A673 (cell line): Measurements from ENCODE around the gene CCT6A. TPM values are rescaled to one million over a fixed set of nuclear protein-coding genes. Genes with fewer than 3 reads are reported as not detected.
"Not testable (repeated sequence)": the region's sequence is repeated elsewhere in the genome, so short reads cannot be mapped to it uniquely, and the experiment has no call there.

Source experiments
- BruUV-seq: library from RNA; stranded (reverse); fragments of 400-500 nt; replicated peaks from 2 replicates; lab custom pipeline; 2021; lab: Mats Ljungman, UMichigan
- CTCF ChIA-PET: fragments of 300-600 bp; sonication (Branson Sonifier 250); formaldehyde crosslinking; loops from one replicate; lab custom pipeline; 2022; ENCODE audit warnings: antibody characterized with exemption; lab: Charles Lee
- POLR2A ChIA-PET: fragments of 300-600 bp; sonication (Branson Sonifier 250); formaldehyde crosslinking; loops from one replicate; lab custom pipeline; 2022; ENCODE audit warnings: antibody characterized with exemption; ENCODE audit not compliant: low non-redundant PET; lab: Charles Lee
- DNase-seq: peaks from one replicate; pipeline ENCODE4 v3.0.0-alpha.2; 2015; ENCODE audit warnings: low spot score
- H3K27ac ChIP-seq: fragments of 200-600 bp; sonication (generic); 2 replicates; pipeline ENCODE4 v1.5.1; 2016; ENCODE audit warnings: mixed run types, low read depth, mild to moderate bottlenecking, mixed read lengths, antibody characterized with exemption, low read length; ENCODE audit not compliant: poor library complexity, severe bottlenecking
- H3K27me3 ChIP-seq: fragments of 200-600 bp; sonication (generic); replicated peaks from 2 replicates; pipeline ENCODE4 v1.6.1; 2017; ENCODE audit warnings: mixed run types, low read depth, mild to moderate bottlenecking, mixed read lengths, antibody characterized with exemption, low read length; ENCODE audit not compliant: insufficient read depth, poor library complexity
- H3K36me3 ChIP-seq: fragments of 200-600 bp; sonication (generic); 2 replicates; pipeline ENCODE4 v1.6.1; 2016; ENCODE audit warnings: mixed run types, mild to moderate bottlenecking, mixed read lengths, antibody characterized with exemption, low read length; ENCODE audit not compliant: insufficient read depth, poor library complexity, severe bottlenecking
- H3K4me1 ChIP-seq: fragments of 200-600 bp; sonication (generic); 2 replicates; pipeline ENCODE4 v1.6.1; 2017; ENCODE audit warnings: mixed run types, mild to moderate bottlenecking, mixed read lengths, antibody characterized with exemption, low read length; ENCODE audit not compliant: insufficient read depth, poor library complexity, severe bottlenecking
- H3K4me3 ChIP-seq: fragments of 200-600 bp; sonication (generic); 2 replicates; pipeline ENCODE4 v1.5.1; 2016; ENCODE audit warnings: low read depth, mixed run types, mild to moderate bottlenecking, mixed read lengths, low read length; ENCODE audit not compliant: poor library complexity, severe bottlenecking
- H3K9me3 ChIP-seq: fragments of 200-600 bp; sonication (generic); 2 replicates; pipeline ENCODE4 v1.6.1; 2016; ENCODE audit warnings: mixed run types, low read depth, mild to moderate bottlenecking, mixed read lengths, antibody characterized with exemption, low read length; ENCODE audit not compliant: poor library complexity, severe bottlenecking
- CTCF ChIP-seq: fragments of 300-800, 200-600 bp; sonication (generic); conservative IDR thresholded peaks from 2 replicates; pipeline ENCODE4 v1.5.1; 2017; ENCODE audit warnings: low read depth, mild to moderate bottlenecking, antibody characterized with exemption, low read length, moderate library complexity, mixed read lengths
- EZH2 ChIP-seq: fragments of 200-600 bp; sonication (generic); IDR thresholded peaks from 2 replicates; pipeline ENCODE4 v1.6.1; 2017; ENCODE audit warnings: borderline replicate concordance, low read depth, mild to moderate bottlenecking, mixed read lengths, antibody characterized with exemption, low read length; ENCODE audit not compliant: poor library complexity, severe bottlenecking
- intact Hi-C: fragments of 100-400 bp; cut with micrococcal nuclease; formaldehyde crosslinking; loops from one replicate; pipeline ENCODE4 v1.10.0; 2022; ENCODE audit not compliant: unreplicated experiment
- total RNA-seq: library from RNA; stranded (reverse); gene quantifications from 2 replicates; pipeline ENCODE4 v1.2.3, GENCODE V29; 2021

Gene CCT6A
- total RNA-seq, 1 experiment from 2014 or later: 359 TPM

DNA sequence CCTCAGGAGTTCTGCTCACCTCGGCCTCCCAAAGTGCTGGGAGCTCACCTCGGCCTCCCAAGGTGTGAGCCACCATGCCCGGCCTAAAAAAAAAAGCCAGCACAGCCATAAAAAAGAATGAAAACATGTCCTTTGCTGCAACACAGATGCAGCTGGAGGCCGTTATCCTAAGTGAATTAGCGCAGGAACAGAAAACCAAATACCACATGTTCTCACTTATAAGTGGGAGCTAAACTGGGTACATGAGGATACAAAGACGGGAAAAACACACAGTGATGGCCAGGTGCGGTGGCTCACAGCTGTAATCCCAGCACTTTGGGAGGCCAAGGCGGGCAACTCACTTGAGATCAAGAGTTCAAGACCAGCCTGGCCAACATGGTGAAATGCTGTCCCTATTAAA lies 21.2 kb upstream of the CCT6A start:
- Histone ChIP-seq H3K27me3 (no peaks in the 10 kb centered on the region), H3K4me1 (no peaks in the 10 kb centered on the region), H3K9me3 (no peaks in the 10 kb centered on the region), H3K36me3 (peaks cover 46% of the 10 kb centered on the region), H3K4me3 (no peak overlapping the region), H3K27ac (no peak overlapping the region)
- no peak for DNase-seq
- intact Hi-C loops: no loop called here
- ChIA-PET CTCF (no interaction called here), POLR2A (no interaction called here)
- BruUV-seq: no TSS peak
- TF ChIP-seq EZH2 (no peak), CTCF (no peak)

GRCh38 chr7:56031556-56031955 lies 20.0 kb upstream of the CCT6A start:
- CTCF ChIA-PET, BruUV-seq, H3K27me3 ChIP-seq, POLR2A ChIA-PET, H3K9me3 ChIP-seq, H3K4me1 ChIP-seq, intact Hi-C loops, DNase-seq: not testable (repeated sequence)
- Histone ChIP-seq H3K27ac (peak overlapping the region; percentile 19), H3K36me3 (peaks cover 36% of the 10 kb centered on the region), H3K4me3 (peak overlapping the region; percentile 21)

- Histone ChIP-seq H3K36me3 (peaks cover 29% of the 10 kb centered on the region), H3K4me3 (peak overlapping the region; percentile 60)
- DNase-seq, H3K9me3 ChIP-seq, CTCF ChIA-PET, H3K27me3 ChIP-seq, H3K27ac ChIP-seq, intact Hi-C loops, H3K4me1 ChIP-seq, BruUV-seq: not testable (repeated sequence)
- POLR2A ChIA-PET: interaction anchor here (0.6 kb wide), 1 partner anchor 32 kb away, joined by 5 read pairs; no protein-coding TSS in a partner anchor
Measured at GRCh38 chr7:56032578-56032977, 19.0 kb upstream of the CCT6A start.

GRCh38 chr7:56033671-56034432 lies 17.7 kb upstream of the CCT6A start:
- BruUV-seq: TSS peak; percentile 49
- Histone ChIP-seq H3K9me3 (no peaks in the 10 kb centered on the region), H3K4me1 (no peaks in the 10 kb centered on the region), H3K4me3 (peak overlapping the region; percentile 60), H3K36me3 (peaks cover 19% of the 10 kb centered on the region), H3K27ac (peak overlapping the region; percentile 85), H3K27me3 (no peaks in the 10 kb centered on the region)
- CTCF ChIA-PET: no interaction called here
- peak; percentile 92 for DNase-seq
- intact Hi-C loops: no loop called here
- peak; percentile 35; the same call in 1 of the 2 replicates for TF ChIP-seq CTCF
- TF ChIP-seq EZH2: no peak
- POLR2A ChIA-PET: interaction anchor here (0.6 to 0.8 kb wide), 2 partner anchors 15 to 17 kb away, joined by 4 to 5 read pairs; partner anchors contain the start of genes CCT6A and PSPH
